Measurements from ENCODE around the gene LARP6.

DNA sequence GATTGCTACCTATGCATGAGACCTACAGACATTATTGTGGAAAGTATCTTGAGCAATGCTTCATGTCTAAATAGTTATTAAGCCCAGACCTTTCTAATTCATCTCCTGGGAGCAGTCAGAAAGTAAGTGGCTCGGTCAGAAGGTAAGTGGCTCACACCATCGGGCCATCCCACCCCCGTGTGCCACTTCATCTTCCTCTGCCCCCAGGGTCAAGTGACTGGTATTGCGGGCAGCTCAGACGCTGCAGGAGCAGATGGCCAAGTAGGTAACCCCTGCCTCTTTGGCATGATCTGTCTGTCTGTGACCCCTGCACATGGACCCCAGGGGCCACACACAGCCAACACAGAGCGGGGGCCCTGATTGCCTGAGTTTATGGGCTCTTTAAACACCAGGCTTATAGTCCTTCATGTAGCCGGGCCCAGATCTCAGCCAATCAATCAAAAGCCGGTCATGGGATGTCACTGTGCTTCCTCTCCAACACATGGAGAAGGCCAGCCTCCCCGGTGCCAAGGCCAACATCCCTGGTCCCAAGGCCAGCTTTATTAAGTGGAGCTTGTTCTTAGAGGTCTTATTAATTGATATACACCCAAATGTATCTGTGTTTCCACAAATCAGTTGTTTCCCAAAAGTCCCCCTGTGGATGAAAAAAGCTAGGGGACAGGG is 42.9 kb downstream of the LARP6 start:
- TF ChIP-seq, protein P1, sequence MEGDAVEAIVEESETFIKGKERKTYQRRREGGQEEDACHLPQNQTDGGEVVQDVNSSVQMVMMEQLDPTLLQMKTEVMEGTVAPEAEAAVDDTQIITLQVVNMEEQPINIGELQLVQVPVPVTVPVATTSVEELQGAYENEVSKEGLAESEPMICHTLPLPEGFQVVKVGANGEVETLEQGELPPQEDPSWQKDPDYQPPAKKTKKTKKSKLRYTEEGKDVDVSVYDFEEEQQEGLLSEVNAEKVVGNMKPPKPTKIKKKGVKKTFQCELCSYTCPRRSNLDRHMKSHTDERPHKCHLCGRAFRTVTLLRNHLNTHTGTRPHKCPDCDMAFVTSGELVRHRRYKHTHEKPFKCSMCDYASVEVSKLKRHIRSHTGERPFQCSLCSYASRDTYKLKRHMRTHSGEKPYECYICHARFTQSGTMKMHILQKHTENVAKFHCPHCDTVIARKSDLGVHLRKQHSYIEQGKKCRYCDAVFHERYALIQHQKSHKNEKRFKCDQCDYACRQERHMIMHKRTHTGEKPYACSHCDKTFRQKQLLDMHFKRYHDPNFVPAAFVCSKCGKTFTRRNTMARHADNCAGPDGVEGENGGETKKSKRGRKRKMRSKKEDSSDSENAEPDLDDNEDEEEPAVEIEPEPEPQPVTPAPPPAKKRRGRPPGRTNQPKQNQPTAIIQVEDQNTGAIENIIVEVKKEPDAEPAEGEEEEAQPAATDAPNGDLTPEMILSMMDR (IDR thresholded peaks at IDR 0.05; ENCODE audit: low read depth, low read length) = no peak
- TF ChIP-seq EZH2phosphoT487 (IDR thresholded peaks at IDR 0.05; ENCODE audit: low read depth) = no peak
